ENCODE results near the gene OOSP4A.

- TF ChIP-seq POLR2A (IDR thresholded peaks at IDR 0.05) (no peak), CTCF (IDR thresholded peaks at IDR 0.05) (no peak), POLR2AphosphoS5 (IDR thresholded peaks at IDR 0.05) (no peak)
Measured at GRCh38 chr11:59983212-59983611, 19.4 kb downstream of the OOSP4A start.

Data from sigmoid colon (tissue), 4 donors.